BLaER1 (cell line): Measurements from ENCODE around the gene ARHGEF17.

Source experiments
- H3K27ac ChIP-seq: shearing (Covaris generic); formaldehyde crosslinking; 2 replicates; pipeline ENCODE4 v1.8.1; 2022
- H3K27me3 ChIP-seq: shearing (Covaris generic); formaldehyde crosslinking; 2 replicates; pipeline ENCODE4 v1.8.1; 2022
- H3K36me3 ChIP-seq: shearing (Covaris generic); formaldehyde crosslinking; 2 replicates; pipeline ENCODE4 v1.8.1; 2022
- H3K4me1 ChIP-seq: shearing (Covaris generic); formaldehyde crosslinking; 2 replicates; pipeline ENCODE4 v1.8.1; 2022
- H3K4me2 ChIP-seq: shearing (Covaris generic); formaldehyde crosslinking; 2 replicates; pipeline ENCODE4 v1.8.1; 2022
- H3K4me3 ChIP-seq: shearing (Covaris generic); formaldehyde crosslinking; 2 replicates; pipeline ENCODE4 v1.8.1; 2022
- H3K9ac ChIP-seq: shearing (Covaris generic); formaldehyde crosslinking; 2 replicates; pipeline ENCODE4 v1.8.1; 2022
- H3K9me3 ChIP-seq: shearing (Covaris generic); formaldehyde crosslinking; 2 replicates; pipeline ENCODE4 v1.8.1; 2022
- H4K20me1 ChIP-seq: shearing (Covaris generic); formaldehyde crosslinking; 2 replicates; pipeline ENCODE4 v1.8.1; 2022
- Cebpa-rat ChIP-seq: shearing (Covaris generic); IDR thresholded peaks from 2 replicates; pipeline ENCODE4 v1.8.1; 2022

Gene ARHGEF17

DNA sequence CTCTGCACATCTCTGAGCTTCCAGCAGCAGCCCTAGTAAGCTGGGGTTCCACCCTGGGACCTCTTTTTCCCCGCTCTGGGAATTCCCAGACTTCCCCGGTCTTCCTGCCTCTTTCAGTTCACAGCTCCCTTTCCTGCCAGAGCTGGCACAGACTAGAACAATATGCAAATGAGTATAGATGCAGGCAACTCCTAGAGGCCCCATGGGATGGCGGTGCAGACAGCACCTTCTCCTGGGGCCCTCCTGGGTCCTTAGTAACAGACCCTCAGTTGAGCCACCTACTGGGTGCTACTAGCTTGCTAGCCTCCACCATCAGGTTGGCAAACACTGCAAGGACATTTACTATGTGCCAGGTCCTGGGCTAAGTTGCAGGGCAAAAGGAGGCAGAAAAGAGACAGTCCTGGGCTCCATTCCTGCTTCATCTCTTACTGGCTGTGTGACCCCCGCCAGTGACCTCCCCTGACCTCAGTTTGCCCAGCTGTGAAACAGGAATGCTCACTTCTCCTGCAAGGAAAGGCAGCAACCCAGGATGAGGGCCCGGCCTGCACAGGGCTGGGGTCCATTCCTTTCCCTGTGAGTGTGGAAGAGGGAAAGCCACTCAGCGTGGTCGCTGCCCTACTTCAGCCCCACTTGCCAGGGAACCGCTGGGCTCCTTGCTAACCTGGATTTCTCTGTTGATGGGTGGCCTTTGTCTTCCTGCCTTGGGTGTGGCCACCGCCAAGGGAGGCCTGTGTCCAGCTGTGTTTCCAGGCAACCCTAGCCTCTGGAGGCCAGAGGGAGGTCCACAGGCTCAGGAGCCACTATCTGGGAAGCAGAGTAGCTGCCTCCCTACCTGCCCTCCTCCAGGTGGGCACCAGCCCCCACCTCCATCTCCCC lies 75.4 kb downstream of the ARHGEF17 start:
- Histone ChIP-seq H3K4me1 (peaks cover 100% of the 10 kb centered on the region), H3K9me3 (no peaks in the 10 kb centered on the region), H3K9ac (peak overlapping the region; percentile 89), H3K36me3 (no peaks in the 10 kb centered on the region; the same call in 1 of the 2 replicates), H3K27me3 (no peaks in the 10 kb centered on the region), H3K4me3 (peak overlapping the region; percentile 45; the same call in 1 of the 2 replicates), H3K27ac (peak overlapping the region; percentile 92), H3K4me2 (peak overlapping the region; percentile 99), H4K20me1 (peaks cover 69% of the 10 kb centered on the region)
- no peak for TF ChIP-seq Cebpa-rat

DNA sequence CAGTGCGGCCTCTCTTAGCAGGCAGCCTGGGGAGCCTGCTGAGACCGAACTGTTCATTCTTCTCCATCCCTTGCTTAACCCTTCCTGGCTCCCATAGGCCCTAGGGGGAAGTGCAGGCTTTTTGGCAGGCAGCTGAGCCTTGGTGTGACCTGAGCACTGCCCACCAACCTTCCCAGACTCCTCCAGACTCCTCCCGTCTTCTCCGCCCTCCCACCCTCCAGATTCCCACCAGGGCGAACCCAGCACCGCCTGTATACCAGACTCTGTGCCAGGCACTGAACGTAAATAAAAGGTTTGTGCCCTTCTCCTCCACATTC lies 76.0 kb downstream of the ARHGEF17 start:
- TF ChIP-seq Cebpa-rat: no peak
- Histone ChIP-seq H4K20me1 (peaks cover 69% of the 10 kb centered on the region), H3K27ac (peak overlapping the region; percentile 92), H3K36me3 (no peaks in the 10 kb centered on the region; the same call in 1 of the 2 replicates), H3K4me3 (0 out of 2 replicates have a peak overlapping the region, but pooled peaks have one; percentile 45), H3K27me3 (no peaks in the 10 kb centered on the region), H3K9me3 (no peaks in the 10 kb centered on the region), H3K9ac (peak overlapping the region; percentile 89), H3K4me2 (peak overlapping the region; percentile 99), H3K4me1 (peaks cover 100% of the 10 kb centered on the region)

DNA sequence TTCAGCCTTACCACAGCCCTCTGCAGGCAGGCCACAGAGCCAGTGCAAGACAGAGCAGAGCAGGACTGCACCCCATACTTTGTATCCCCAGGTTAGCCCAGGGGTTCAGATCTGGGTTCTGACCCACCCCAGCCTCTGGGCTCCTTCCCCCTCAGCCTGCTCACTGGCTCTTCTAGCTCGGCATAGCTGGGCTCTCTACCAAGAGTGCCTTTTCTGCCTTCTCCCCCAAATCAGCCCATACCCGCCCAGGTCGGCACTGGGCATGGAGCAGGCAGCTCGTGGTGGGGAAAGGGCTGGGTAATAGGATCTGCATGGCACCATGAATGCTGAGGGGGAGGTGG lies 76.4 kb downstream of the ARHGEF17 start:
- Histone ChIP-seq H3K9me3 (no peaks in the 10 kb centered on the region), H3K4me1 (peaks cover 100% of the 10 kb centered on the region), H4K20me1 (peaks cover 69% of the 10 kb centered on the region), H3K4me2 (peak overlapping the region; percentile 99), H3K27ac (peak overlapping the region; percentile 92), H3K27me3 (no peaks in the 10 kb centered on the region), H3K36me3 (no peaks in the 10 kb centered on the region; the same call in 1 of the 2 replicates), H3K9ac (peak overlapping the region; percentile 89), H3K4me3 (no peak overlapping the region)
- TF ChIP-seq Cebpa-rat: no peak

DNA sequence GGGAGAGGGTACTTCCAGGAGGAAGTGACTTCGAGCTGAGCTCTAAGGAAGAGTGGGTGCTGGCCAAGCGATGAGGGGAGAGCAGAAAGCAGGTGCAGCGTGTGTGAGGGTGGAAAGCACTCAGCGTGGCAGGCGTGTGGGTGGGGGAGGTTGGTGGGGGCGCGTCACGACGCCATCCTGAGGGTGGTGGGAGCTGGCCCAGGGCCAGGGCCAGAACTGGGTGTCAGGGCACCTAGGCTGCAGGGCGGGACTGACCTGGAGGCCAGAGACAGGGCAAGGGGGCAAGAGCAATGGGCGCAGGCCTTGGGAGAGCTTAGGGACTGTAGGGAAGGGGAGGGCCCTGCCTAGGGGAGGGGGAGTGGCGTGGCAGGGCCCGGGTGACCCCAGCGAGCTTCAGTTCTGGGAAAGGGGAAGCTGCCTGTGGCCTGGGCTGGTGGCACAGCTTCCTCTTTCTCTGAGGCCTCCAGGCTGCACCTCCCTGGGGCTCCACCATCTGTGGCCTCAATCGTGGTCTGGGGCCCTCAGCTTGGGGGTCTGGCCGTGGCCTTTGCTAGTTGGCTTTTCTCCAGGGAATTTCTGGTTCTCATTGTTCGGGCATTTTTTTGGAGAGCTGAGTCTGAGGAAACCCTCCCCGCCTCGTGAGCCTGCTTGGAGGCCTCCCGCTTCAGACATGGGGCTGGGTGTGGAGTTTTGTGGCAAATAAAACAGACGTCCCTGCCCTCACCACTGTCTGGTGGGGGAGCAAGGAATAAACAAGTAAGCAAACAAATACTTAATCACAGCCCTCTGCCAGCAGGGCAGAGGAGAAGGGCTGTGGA lies 77.0 kb downstream of the ARHGEF17 start:
- no peaks in the 10 kb centered on the region for H3K9me3 ChIP-seq
- TF ChIP-seq Cebpa-rat: no peak
- peak overlapping the region; percentile 92 for H3K27ac ChIP-seq
- H4K20me1 ChIP-seq: peaks cover 69% of the 10 kb centered on the region
- no peaks in the 10 kb centered on the region; the same call in 1 of the 2 replicates for H3K36me3 ChIP-seq
- peak overlapping the region; percentile 50 for H3K4me3 ChIP-seq
- H3K27me3 ChIP-seq: no peaks in the 10 kb centered on the region
- H3K4me2 ChIP-seq: peak overlapping the region; percentile 99
- H3K4me1 ChIP-seq: peaks cover 100% of the 10 kb centered on the region
- peak overlapping the region; percentile 89 for H3K9ac ChIP-seq

DNA sequence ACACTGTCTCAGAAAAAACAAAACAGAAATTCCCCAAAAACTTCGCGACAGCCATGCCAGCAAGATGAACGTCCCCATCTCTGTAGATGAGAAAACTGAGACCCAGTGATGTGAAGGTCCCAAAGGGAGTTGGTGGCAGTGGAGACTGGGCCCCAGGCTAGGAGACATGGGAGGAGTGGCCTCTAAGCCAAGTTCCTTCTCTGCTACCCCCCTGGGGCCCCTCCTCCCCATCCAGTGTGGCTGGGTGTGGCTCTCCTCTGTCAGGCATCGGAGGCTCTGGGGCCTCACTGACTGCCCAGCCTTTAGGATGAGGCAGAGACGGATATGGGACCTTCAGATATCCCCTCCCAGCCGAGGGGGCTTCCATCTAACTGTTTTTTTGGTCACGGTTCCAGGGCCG lies 77.9 kb downstream of the ARHGEF17 start:
- no peak for TF ChIP-seq Cebpa-rat
- peak overlapping the region; percentile 99 for H3K4me2 ChIP-seq
- H3K4me1 ChIP-seq: peaks cover 100% of the 10 kb centered on the region
- H4K20me1 ChIP-seq: peaks cover 69% of the 10 kb centered on the region
- no peaks in the 10 kb centered on the region for H3K27me3 ChIP-seq
- H3K9ac ChIP-seq: peak overlapping the region; percentile 79
- peak overlapping the region; percentile 92 for H3K27ac ChIP-seq
- peaks cover 9% of the 10 kb centered on the region for H3K36me3 ChIP-seq
- H3K9me3 ChIP-seq: no peaks in the 10 kb centered on the region
- H3K4me3 ChIP-seq: peak overlapping the region; percentile 50

DNA sequence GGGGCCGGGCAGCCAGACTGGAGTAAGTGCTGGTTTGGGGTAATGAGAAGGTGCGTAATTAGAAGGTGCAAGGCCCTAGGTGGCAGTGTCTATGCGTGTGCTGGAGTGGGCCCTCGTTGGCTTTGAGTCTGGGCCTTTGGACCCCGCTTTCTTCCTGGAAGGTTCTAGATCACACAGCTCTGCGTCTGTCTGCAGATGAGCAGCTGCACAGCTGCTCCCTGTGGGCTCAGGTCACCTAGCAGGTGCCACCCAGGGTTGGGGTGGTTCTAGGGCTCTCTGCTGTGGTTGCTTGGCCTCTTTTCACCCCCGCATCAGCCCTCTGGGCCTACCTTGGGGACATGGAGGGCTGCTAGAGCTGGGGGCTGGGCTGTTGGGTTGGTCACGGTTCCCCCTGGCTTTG lies 78.5 kb downstream of the ARHGEF17 start:
- H3K36me3 ChIP-seq: peaks cover 14% of the 10 kb centered on the region
- H3K4me2 ChIP-seq: peak overlapping the region; percentile 99
- no peaks in the 10 kb centered on the region for H3K27me3 ChIP-seq
- no peak for TF ChIP-seq Cebpa-rat
- peak overlapping the region; percentile 92 for H3K27ac ChIP-seq
- peak overlapping the region; percentile 50 for H3K4me3 ChIP-seq
- peaks cover 100% of the 10 kb centered on the region for H3K4me1 ChIP-seq
- peaks cover 68% of the 10 kb centered on the region for H4K20me1 ChIP-seq
- H3K9me3 ChIP-seq: no peaks in the 10 kb centered on the region
- H3K9ac ChIP-seq: peak overlapping the region; percentile 79

DNA sequence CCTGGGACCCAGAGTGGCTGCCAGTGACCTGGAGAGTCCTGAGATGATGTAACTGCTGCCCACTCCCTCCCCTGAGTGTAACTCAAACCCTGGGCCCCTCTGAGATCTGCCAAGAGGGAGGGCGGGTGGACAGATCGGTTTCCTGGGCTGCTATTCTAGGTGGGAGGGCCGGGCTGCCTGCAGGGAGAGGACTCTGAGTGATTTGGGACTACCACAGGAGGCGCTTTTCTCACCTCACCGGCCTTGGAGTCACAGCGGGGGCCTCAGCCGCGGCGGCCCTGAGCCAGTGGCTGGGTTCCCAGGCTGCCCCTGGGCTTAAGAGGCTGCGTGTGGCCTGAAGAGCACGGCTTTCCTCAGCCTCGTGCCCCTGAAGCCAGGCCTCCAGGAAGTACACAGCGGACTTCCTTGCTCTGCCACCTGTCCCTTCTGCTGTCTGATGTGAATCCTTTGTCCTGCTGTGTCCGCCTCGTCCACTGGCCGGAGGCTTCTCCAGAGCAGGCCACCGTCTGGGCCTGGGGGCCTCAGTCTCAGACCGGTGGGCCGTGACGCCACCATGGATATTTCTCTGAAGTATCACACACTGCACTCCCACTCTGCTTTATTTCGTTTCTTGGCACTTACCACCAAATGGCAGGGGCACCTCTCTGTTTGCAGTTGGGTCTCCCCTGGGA lies 79.7 kb downstream of the ARHGEF17 start:
- peaks cover 65% of the 10 kb centered on the region for H4K20me1 ChIP-seq
- peaks cover 100% of the 10 kb centered on the region for H3K4me1 ChIP-seq
- peak overlapping the region; percentile 79 for H3K9ac ChIP-seq
- H3K4me3 ChIP-seq: peak overlapping the region; percentile 55
- H3K36me3 ChIP-seq: peaks cover 26% of the 10 kb centered on the region
- TF ChIP-seq Cebpa-rat: no peak
- no peaks in the 10 kb centered on the region for H3K27me3 ChIP-seq
- no peaks in the 10 kb centered on the region for H3K9me3 ChIP-seq
- peak overlapping the region; percentile 99 for H3K4me2 ChIP-seq
- peak overlapping the region; percentile 92 for H3K27ac ChIP-seq

DNA sequence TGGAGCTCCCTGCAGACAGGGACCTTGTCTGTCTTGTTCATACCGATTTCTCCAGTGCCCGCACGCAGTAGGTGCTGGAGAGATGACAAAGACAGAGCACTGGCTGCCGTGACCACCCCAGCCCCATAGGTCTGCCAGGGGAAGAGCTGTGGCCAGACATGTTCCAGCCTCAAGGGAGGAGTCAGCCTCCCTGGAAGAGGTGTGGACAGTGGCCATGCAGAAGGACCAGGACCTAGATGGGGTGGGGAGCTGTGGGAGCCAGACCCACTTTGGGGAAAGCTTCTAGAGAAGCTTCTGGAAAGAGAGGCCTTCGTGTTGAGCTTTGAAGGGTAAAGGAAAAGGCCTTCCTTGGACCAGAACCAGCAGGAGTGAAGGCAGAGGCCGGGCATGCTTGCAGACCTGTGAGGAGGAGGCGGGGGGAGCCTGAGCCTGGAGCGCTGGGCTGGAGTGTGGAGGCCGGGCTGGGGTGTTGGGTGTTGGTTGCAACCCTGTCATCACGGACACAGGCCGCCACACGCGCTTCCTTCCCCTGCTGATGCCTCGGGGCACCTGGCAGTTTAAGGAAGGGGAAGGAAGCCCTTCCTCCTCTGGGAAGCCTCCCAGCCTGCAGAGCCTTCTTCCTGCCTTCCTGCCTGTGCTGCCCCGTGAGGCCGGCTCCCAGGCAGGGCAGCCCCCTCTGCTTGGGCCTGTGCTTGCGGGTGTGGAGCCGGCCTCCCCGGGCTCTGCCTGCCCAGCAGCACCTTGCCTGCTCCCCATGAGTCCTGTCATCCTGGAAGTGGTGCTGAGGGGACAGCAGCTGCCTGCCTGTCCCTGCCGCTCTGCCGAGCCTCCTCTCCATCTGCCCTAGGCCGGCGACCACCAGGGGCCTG lies 80.4 kb downstream of the ARHGEF17 start:
- H3K4me1 ChIP-seq: peaks cover 100% of the 10 kb centered on the region
- peaks cover 30% of the 10 kb centered on the region for H3K36me3 ChIP-seq
- H3K27me3 ChIP-seq: no peaks in the 10 kb centered on the region
- H3K9me3 ChIP-seq: no peaks in the 10 kb centered on the region
- peak overlapping the region; percentile 79 for H3K9ac ChIP-seq
- TF ChIP-seq Cebpa-rat: no peak
- H3K4me3 ChIP-seq: peak overlapping the region; percentile 55
- H3K4me2 ChIP-seq: peak overlapping the region; percentile 99
- peak overlapping the region; percentile 92 for H3K27ac ChIP-seq
- H4K20me1 ChIP-seq: peaks cover 65% of the 10 kb centered on the region

DNA sequence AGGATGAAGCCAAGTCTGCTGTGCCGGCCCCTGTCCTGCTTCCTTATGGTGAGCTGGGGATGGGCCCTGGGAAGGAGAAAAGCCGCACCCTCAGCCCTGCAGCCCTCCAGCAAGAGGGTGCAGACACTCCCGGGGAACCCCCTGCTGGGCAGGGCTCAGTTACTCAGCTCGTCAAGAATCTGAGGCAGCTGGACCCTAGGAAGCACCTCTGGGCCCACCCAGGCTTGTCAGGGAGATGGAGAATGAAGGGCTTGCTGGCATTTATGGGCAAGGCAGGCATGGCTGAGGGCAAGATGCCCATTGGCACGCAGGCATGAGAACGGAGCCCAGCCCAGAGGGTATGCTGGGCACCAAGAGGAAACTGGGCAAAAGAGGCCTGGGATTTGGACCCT lies 81.1 kb downstream of the ARHGEF17 start:
- H3K4me3 ChIP-seq: peak overlapping the region; percentile 55
- H3K27ac ChIP-seq: peak overlapping the region; percentile 92
- H3K4me1 ChIP-seq: peaks cover 94% of the 10 kb centered on the region
- H3K4me2 ChIP-seq: peak overlapping the region; percentile 99
- H3K27me3 ChIP-seq: no peaks in the 10 kb centered on the region
- H3K9me3 ChIP-seq: no peaks in the 10 kb centered on the region
- peak overlapping the region; percentile 79 for H3K9ac ChIP-seq
- peaks cover 59% of the 10 kb centered on the region for H4K20me1 ChIP-seq
- TF ChIP-seq Cebpa-rat: no peak
- peaks cover 35% of the 10 kb centered on the region for H3K36me3 ChIP-seq
